ENCODE results near the gene GNPDA1. TPM values are rescaled to one million over a fixed set of nuclear protein-coding genes. Genes with fewer than 3 reads are reported as not detected.

Gene GNPDA1
- total and polyA plus RNA-seq, 2 of the 8 experiments (the other 6 are each of a cell fraction or from before 2014, with no cell fraction given), result 33.0 to 94.3 TPM

GRCh38 chr5:141966963-141967333 lies 45.9 kb downstream of the GNPDA1 start:
- H2BK15ac ChIP-seq (ENCODE audit: low read length), result no peak overlapping the region
- H2BK20ac ChIP-seq (ENCODE audit: low read length), result no peak overlapping the region
- no peak for DNase-seq (ENCODE audit: low read depth in 1 of 2, low spot score in 2 of 2)
- H3K36me3 ChIP-seq (ENCODE audit: control insufficient read depth in 2 of 4, insufficient read depth in 4 of 4, low read length in 3 of 4), result no peaks in the 10 kb centered on the region
- 93% methylated on average over 2 of the region's 2 CpGs; no CpG with 5 or more reads in 1 of the 2 experiments for WGBS, 2 experiments (ENCODE audit: extremely low coverage in 1 of 2, insufficient coverage in 1 of 2, insufficient read length in 1 of 2, insufficient replicate concordance in 2 of 2, low coverage in 1 of 2, low lambda C conversion rate in 2 of 2, missing lambda C conversion rate in 1 of 2)
- H3K9ac ChIP-seq (replicated peaks in 1 of 4; ENCODE audit: extremely low read depth in 1 of 4, low read depth in 3 of 4, low read length in 3 of 4), result no peak overlapping the region
- H3K23ac ChIP-seq (ENCODE audit: insufficient read length), result no peak overlapping the region
- H4K20me1 ChIP-seq (replicated peaks in 1 of 2; ENCODE audit: control insufficient read depth in 1 of 2, insufficient read depth in 2 of 2, low read length in 2 of 2), result no peaks in the 10 kb centered on the region
- no peak overlapping the region for H2BK5ac ChIP-seq (ENCODE audit: low read depth, low read length)
- H2BK12ac ChIP-seq (ENCODE audit: low read depth, low read length), result no peak overlapping the region
- H4K5ac ChIP-seq (ENCODE audit: insufficient read length, low read depth, low read length), result no peak overlapping the region
- no peak overlapping the region for H2AK5ac ChIP-seq (ENCODE audit: low read depth, low read length)
- H3K27me3 ChIP-seq (replicated peaks in 1 of 4; ENCODE audit: control insufficient read depth in 3 of 4, extremely low read depth in 1 of 4, insufficient read depth in 3 of 4, low read length in 3 of 4), result no peaks in the 10 kb centered on the region
- no peak overlapping the region for H3K4me2 ChIP-seq (ENCODE audit: insufficient read depth in 1 of 2, low read depth in 2 of 2, low read length in 2 of 2)
- no peaks in the 10 kb centered on the region for H3K9me3 ChIP-seq (ENCODE audit: insufficient read depth in 2 of 2, low read depth in 1 of 2, low read length in 1 of 2)
- H3K56ac ChIP-seq (replicated peaks; ENCODE audit: insufficient read length, low read depth, low read length), result no peak overlapping the region
- no peaks in the 10 kb centered on the region for H3K79me2 ChIP-seq (ENCODE audit: control insufficient read depth in 1 of 2, insufficient read depth in 2 of 2, low read length in 2 of 2)
- no peak overlapping the region for H4K91ac ChIP-seq (replicated peaks; ENCODE audit: insufficient read length, low read length)
- no peaks in the 10 kb centered on the region for H3K79me1 ChIP-seq (ENCODE audit: low read depth, low read length)
- H2BK120ac ChIP-seq (replicated peaks; ENCODE audit: low read depth, low read length), result no peak overlapping the region
- H3K4ac ChIP-seq (replicated peaks; ENCODE audit: insufficient read length, low read depth, low read length), result no peak overlapping the region
- H3K27ac ChIP-seq (ENCODE audit: low read depth, low read length), result no peak overlapping the region
- POLR2A ChIA-PET (ENCODE audit: partially characterized antibody), result no interaction called here
- no peak overlapping the region for H3K14ac ChIP-seq (ENCODE audit: insufficient read length)
- H3K4me1 ChIP-seq (replicated peaks in 1 of 4; ENCODE audit: control insufficient read depth in 3 of 4, insufficient read depth in 4 of 4, low read length in 3 of 4), result peaks cover 0 to 6% (median 3%) of the 10 kb centered on the region in 4 experiments; a peak in 3 of 7 replicates
- H3K18ac ChIP-seq (ENCODE audit: extremely low read depth, low read length), result no peak overlapping the region
- no peak for TF ChIP-seq SIN3A (conservative IDR thresholded peaks at IDR 0.05 in 1 of 2, IDR thresholded peaks at IDR 0.05 in 1 of 2; ENCODE audit: low read depth in 1 of 2, low read length in 2 of 2)
- no peak for TF ChIP-seq CTBP2 (IDR thresholded peaks at IDR 0.05; ENCODE audit: borderline replicate concordance, insufficient read depth, insufficient read length, low read length)
- no peak for TF ChIP-seq NRF1 (IDR thresholded peaks at IDR 0.05; ENCODE audit: low read depth, low read length)
- TF ChIP-seq SAP30 (IDR thresholded peaks at IDR 0.05; ENCODE audit: insufficient read depth, insufficient replicate concordance, low read length), result no peak
- no peak overlapping the region for H4K8ac ChIP-seq (ENCODE audit: extremely low read depth, insufficient read depth, low read length)
- H2AFZ ChIP-seq (ENCODE audit: low read length), result no peak overlapping the region
- CTCF ChIA-PET (ENCODE audit: partially characterized antibody), result interaction anchor here (1.1 to 4.7 kb wide), 4 partner anchors 16 to 274 kb away, joined by 4 to 28 read pairs (median 16); partner anchors contain the start of gene PCDH1
- H3K4me3 ChIP-seq (ENCODE audit: extremely low read depth in 1 of 4, insufficient read depth in 2 of 4, low read depth in 3 of 4, low read length in 4 of 4), result no peak overlapping the region
- no peak for FAIRE-seq
- peaks cover 6% of the 10 kb centered on the region for H3K23me2 ChIP-seq (ENCODE audit: low read depth, low read length)

All from H1 (cell line).